NCI-H2196 (cell line): ENCODE results near the gene ACO2.
"Not testable (repeated sequence)": the region's sequence is repeated elsewhere in the genome, so short reads cannot be mapped to it uniquely, and the experiment has no call there.

ENCODE experiments used
- DNase-seq: peaks from one replicate; lab custom pipeline; 2025; ENCODE audit not compliant: unreplicated experiment; lab: John Stamatoyannopoulos, UW

Gene ACO2

GRCh38 chr22:41468381-41469217 lies at the start of gene ACO2, which contains the start of gene PHF5A:
TSS of gene ACO2 (plus strand) at chr22:41469117. CDS start at chr22:41469147, 30 bp downstream.
TSS of gene PHF5A (minus strand) at chr22:41468692. CDS start at chr22:41468653, 39 bp downstream.
- peak; percentile 96 for DNase-seq

- no peak for DNase-seq
Measured at GRCh38 chr22:41425660-41426365, 43.1 kb upstream of the ACO2 start.

DNA sequence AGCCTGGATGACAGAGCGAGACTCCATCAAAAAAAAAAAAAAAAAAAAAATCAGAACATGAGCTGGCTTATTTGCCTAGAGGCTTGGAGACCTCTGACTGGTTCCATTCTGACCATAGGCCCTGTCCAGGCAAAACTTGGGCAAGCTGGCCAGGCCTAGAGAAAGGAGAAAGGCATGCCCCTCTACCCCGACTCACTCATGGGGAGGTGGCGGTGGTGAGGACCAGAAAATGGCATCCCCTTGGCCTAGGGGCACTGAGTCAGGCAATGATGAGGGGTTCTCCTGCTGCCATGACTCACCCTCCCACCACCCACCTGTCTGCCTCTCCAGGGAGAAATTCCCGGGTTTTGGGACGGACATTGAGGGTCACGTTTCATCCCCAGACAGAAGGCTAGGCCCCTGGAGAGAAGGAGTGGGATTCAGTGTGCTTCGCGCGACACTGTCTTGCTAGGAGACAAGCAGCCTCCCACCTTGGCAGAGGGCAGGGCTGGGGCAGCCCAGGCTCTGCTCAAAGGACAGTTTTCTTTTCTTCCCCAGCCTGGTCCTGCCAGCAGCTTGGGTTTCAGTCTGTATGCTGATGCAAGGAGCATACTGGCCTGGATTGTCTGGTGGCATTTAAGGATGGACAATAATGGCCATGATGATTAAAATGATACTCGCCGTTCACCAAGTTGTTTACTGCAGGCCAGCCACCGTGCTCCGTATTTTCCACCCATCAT lies 39.5 kb upstream of the ACO2 start:
- no peak for DNase-seq

DNA sequence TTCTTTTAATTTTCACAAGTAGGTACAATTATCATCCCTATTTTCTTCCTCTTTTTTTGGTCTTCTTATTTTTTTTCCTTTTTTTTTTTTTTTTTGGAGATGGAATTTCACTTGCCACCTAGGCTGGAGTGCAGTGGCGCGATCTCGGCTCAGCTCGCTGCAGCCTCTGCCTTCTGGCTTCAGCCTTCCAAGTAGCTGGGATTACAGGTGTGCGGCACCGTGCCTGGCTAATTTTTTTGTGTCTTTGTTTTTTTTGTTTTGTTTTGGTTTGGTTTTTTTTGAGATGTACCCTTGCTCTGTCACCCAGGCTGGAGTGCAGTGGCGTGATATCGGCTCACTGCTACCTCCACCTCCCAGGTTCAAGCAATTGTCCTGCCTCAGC lies 39.0 kb upstream of the ACO2 start:
- no peak for DNase-seq

DNA sequence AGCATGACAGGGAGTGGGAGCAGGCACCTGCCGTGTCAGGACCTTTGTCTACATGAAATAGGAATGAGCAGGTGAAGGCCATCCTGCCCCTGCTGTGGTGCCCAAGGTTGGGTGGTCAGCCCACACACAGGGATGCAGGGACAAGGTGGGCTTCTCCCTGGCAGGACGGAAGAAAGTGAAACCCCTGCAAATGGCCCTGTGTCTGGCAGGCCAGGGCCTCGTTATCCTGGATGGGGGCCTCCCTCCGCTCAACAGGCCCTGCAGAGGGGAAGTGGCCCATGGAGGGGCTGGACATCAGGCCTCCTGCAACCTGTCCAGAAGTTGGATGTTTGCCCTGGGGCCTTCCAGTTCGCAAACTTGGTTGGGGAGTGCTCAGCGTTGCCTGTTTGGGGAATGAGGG lies 37.3 kb upstream of the ACO2 start:
- no peak for DNase-seq

DNA sequence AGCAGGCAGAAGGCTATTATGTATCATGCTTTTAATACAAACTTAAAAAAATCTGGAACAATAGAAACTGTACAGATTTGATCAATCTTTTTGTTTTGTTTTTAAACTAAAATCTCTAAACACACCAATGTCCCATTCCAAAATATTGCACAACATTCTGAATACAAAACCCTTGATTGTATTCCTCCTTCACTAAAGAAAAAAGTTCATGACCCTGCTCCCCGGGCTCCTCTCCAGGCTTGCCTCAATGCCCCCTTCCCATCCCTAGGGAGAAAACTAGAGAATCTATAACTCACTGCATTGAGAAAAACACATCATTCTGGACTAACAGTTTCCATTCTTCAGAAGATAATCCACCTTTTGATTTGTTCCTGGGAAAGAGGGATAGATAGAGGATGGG lies 35.4 kb upstream of the ACO2 start:
- not testable (repeated sequence) for DNase-seq

DNA sequence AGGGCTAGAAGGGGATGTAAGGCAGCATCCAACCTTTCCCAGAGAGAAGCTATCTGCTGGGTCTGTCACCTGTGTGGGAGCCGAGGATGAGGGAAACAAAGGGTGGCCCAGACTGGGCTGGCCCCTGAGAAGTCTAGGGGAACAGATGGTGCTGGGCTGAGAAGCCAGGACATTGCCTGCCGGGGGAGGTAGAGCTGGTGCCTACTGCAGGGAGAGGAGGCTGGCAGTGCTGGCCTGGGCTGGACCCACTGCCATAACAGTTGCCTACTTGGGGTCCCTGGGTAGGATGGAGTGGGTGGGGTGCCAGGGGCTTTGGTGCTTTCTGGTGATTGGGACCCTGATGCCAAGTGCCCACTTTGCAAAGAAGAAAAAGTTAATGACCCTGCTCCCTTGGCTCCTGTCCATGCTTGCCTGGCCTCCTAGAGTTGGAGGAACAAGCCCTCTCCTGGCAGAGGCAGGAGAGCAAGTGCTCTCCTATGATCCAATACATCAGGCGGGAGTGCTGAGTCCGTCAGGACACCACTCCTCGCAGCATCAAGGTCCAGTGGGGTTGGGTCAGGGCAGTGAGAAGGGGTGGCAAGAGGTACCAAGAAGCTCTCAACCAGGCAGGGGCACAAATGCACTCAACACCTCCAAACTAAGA lies 34.4 kb upstream of the ACO2 start:
- DNase-seq, result not testable (repeated sequence)

GRCh38 chr22:41435560-41435959 lies 33.4 kb upstream of the ACO2 start:
- DNase-seq, result no peak

DNA sequence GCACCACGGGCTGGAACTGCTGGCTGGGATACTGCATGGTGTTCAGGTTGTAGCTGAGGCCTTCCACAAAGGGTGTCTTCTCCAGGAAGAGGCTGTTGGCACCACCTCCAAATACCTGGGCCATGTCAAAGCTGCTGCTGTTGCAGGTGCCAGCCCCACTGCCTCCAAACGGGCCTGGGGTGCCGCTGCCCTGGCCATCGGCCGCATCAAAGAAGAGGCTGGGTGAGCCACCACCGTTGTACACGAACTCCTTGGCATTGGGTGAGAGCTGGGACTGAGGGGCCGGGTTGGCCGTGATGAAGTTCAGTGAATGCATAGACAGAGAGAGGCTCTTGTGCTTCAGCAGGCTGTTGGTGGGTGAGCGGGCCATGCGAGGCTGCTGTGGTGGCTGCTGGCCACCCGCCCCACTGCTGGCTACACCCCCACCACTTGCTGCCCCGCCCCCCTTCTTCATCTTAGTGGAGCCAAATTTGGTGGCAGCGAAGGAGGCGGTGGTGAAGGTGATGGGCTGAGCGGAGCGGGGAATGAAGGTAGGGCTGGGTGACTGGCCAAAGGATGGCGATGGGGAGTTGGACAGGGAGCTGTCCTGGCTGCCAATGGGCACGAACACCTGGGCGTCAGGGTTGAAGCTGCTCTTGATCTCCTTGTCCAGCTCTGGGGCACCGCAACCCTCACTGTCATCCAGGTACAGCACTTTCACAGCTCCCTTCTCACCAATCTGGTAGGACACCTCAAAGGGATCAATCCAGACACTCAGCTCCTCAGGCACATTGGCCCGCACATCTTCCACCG lies 32.4 kb upstream of the ACO2 start:
- no peak for DNase-seq

- DNase-seq, result no peak
Measured at GRCh38 chr22:41437198-41437597, 31.7 kb upstream of the ACO2 start.

DNA sequence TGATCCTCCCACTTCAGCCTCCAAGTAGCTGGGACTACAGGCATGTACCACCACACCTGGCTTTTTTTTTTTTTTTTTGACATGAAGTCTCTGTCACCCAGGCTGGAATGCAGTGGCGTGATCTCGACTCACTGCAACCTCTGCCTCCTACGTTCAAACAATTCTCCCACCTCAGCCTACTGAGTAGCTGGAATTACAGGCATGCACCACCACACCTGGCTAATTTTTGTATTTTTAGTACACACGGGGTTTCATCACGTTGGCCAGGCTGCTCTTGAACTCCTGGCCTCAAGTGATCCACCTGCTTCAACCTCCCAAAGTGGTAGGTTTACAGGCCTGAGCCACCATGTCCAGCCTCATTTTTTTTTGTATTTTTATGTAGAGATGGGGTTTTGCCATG lies 28.4 kb upstream of the ACO2 start:
- not testable (repeated sequence) for DNase-seq

DNA sequence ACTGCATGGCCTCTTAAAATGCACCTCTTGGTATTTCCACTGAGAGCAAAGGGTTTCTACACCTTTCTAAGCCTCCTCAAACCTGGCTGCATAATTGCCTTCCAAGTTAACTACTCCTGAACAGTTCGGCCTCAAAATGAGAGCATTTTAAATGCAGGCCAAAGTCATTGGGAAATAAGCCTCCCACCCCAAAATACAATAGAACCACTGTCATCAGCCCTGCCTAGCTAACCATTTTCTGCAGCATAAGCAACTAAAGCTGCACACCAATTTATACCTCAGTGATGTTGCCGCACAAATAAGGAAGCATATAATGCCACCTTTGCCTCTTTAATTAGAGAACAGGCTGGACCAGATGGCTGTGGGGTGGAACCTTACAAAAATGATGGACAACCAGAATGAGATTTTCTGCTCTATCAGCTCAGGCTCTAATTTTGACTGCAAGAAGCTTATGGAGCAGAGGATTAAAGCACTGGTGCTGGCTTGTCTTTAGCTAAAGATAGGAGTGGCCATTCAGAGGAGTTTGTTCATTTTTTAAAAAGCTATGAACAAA lies 26.6 kb upstream of the ACO2 start:
- DNase-seq, result no peak

DNA sequence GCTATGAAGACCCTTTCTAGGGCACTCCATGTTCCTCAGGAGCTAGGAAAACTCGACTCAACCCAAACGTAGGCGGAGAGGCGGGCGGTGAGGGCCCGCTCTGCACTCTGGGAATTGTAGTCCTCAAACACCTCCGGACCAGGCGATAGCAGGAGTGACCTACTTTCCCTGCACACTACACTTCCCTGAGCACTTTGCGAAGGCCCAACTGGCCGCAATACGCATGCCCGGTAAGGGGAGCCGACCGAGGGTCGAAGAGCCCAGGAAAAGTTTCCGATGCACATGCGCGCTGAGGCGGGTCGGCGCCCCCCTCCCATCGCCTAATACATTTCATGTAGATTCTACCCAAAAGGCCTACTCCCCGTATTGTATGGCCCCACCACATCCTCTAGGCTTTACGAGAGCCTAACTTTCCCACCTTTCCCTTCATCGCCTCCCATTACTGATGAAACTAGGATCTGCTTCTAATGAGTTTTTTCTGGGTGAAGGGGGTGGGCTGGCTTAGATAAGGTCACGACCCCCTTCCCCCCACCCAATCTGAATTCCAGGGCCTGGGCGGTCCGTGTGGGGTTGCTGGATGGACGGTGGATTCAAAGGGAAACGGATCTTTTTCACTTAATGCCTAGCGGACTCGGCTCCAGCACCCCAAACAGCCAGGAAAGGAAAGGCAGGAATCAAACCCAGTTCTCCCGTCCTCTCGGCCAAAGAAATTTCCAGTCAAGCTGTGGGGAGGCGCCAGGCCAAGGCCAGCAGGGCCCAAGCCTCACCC lies 24.4 kb upstream of the ACO2 start:
- DNase-seq, result peak; percentile 95

DNA sequence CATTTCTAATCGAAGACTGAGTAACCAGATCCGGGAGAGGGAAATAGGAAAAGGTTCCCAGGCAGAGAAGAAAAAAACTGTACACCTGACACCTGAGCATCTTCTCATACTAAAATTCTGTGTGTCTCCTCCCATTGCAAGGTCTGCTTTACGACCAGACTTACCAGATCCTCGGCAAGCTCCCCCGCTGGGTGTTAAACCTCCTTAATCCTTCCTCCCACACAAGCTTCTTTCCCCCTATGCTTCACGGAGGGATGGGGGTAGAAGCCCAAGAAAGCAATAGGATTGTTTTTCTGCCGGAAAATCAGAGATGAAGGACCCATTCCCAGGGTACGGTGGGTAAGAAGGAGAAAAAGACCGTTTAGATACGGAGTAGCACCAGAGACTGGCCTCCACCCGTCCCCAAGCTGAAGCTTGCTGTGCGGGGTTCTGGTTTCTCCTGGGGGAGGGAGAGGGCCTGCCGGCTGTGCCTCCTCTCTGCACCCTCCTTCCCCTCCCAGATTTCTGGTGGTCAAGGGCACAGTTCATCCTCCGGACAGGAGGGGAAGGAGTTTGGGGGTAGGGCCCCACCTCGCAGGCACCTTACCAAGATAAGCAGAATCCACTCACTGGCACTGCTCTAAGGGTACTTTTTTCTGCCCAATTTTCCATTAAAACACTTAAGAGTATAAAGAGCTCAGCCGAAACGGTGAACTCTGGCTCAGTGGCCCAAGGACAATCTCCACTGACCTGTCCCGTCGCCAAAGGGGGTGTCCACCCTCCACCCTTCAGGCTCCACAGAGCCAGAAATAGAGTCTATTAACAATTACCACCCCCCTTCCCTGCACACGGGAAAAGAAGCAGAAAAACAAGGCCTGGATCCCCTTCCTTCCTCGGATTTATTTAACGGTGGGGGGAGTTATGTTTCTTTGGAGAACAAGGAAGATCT lies 23.5 kb upstream of the ACO2 start:
- peak; percentile 44 for DNase-seq

GRCh38 chr22:41446057-41446501 lies 22.8 kb upstream of the ACO2 start:
- DNase-seq, result no peak

GRCh38 chr22:41446639-41447434 lies 22.1 kb upstream of the ACO2 start, which contains the start of gene TOB2:
TSS of gene TOB2 (minus strand) at chr22:41446801. CDS start at chr22:41437345, 9,456 bp downstream.
- DNase-seq, result peak; percentile 94
